HepG2 (cell line): ENCODE results near the gene LGALS3. TPM values are rescaled to one million over a fixed set of nuclear protein-coding genes. Genes with fewer than 3 reads are reported as not detected.

Experiments
- KDM5B ChIP-seq: sonication (generic); formaldehyde crosslinking; IDR thresholded peaks from 2 replicates; pipeline ENCODE4 v1.4.0; 2020; ENCODE audit warnings: missing genetic modification reagents, mild to moderate bottlenecking, borderline replicate concordance
- RNF219 ChIP-seq: sonication (generic); formaldehyde crosslinking; IDR thresholded peaks from 2 replicates; pipeline ENCODE4 v1.5.0; 2020; ENCODE audit warnings: mild to moderate bottlenecking, missing genetic modification reagents
- TSC22D2 ChIP-seq: sonication (generic); formaldehyde crosslinking; IDR thresholded peaks from 2 replicates; pipeline ENCODE4 v1.5.1; 2020; ENCODE audit warnings: missing genetic modification reagents, mild to moderate bottlenecking, borderline replicate concordance
- polyA plus RNA-seq, 8 experiments: library from polyadenylated mRNA; depleted of rRNA in 3 of 8; stranded (reverse) in 7 of 8; unstranded in 1 of 8; fragments of >200 nt; fragmentation: Illumina TruSeq in 4 of 8; extraction: Trizol in 4 of 8; gene quantifications; 2 replicates each; pipeline versions ENCODE4 v1.2.1 to v1.2.3, GENCODE V29; 2011 to 2016; ENCODE audit warnings: low read depth in 4 of 8, missing spikeins in 1 of 8, mixed read lengths in 1 of 8; ENCODE audit not compliant: insufficient read depth in 1 of 8
- total RNA-seq, 5 experiments: library from RNA; depleted of rRNA; stranded (reverse); fragments of >200 nt; fragmentation: Illumina TruSeq; extraction: Trizol; gene quantifications; 2 replicates each; pipeline ENCODE4 v1.2.3, GENCODE V29; 2016; ENCODE audit warnings: low read depth in 1 of 5
- TF ChIP-seq, protein P1 (sequence below): sonication (generic); formaldehyde crosslinking; IDR thresholded peaks from 2 replicates; pipeline ENCODE4 v1.4.0; 2020; ENCODE audit warnings: missing genetic modification reagents
- TF ChIP-seq, protein P2 (sequence below): sonication (generic); formaldehyde crosslinking; IDR thresholded peaks from 2 replicates; pipeline ENCODE4 v1.4.0; 2020; ENCODE audit warnings: mild to moderate bottlenecking, missing genetic modification reagents

Gene LGALS3
- total and polyA plus RNA-seq, 2 of the 13 experiments (the other 11 are each of a cell fraction or from before 2014, with no cell fraction given): 5.0 to 97.4 TPM

DNA sequence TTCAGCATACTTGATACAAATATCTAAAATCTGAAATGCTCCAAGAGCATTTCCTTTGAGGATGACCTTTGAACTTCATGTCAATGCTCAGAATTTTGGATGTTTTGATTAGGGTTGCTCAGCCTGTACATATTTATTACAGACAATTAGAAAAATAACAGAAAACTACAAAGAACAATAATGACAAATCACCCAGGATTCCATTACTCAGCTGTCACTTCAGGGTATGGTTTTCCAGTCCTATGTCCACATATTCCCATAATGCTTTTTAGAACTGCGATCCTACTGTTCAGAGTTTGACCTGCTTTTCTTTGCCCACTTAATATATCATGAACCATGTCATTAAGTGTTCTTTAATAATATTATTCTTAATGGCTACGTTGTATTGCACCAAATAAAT, 51.0 kb downstream of the LGALS3 start (continued):
- TF ChIP-seq, protein P1, sequence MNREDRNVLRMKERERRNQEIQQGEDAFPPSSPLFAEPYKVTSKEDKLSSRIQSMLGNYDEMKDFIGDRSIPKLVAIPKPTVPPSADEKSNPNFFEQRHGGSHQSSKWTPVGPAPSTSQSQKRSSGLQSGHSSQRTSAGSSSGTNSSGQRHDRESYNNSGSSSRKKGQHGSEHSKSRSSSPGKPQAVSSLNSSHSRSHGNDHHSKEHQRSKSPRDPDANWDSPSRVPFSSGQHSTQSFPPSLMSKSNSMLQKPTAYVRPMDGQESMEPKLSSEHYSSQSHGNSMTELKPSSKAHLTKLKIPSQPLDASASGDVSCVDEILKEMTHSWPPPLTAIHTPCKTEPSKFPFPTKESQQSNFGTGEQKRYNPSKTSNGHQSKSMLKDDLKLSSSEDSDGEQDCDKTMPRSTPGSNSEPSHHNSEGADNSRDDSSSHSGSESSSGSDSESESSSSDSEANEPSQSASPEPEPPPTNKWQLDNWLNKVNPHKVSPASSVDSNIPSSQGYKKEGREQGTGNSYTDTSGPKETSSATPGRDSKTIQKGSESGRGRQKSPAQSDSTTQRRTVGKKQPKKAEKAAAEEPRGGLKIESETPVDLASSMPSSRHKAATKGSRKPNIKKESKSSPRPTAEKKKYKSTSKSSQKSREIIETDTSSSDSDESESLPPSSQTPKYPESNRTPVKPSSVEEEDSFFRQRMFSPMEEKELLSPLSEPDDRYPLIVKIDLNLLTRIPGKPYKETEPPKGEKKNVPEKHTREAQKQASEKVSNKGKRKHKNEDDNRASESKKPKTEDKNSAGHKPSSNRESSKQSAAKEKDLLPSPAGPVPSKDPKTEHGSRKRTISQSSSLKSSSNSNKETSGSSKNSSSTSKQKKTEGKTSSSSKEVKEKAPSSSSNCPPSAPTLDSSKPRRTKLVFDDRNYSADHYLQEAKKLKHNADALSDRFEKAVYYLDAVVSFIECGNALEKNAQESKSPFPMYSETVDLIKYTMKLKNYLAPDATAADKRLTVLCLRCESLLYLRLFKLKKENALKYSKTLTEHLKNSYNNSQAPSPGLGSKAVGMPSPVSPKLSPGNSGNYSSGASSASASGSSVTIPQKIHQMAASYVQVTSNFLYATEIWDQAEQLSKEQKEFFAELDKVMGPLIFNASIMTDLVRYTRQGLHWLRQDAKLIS: no peak
- TF ChIP-seq, protein P2, sequence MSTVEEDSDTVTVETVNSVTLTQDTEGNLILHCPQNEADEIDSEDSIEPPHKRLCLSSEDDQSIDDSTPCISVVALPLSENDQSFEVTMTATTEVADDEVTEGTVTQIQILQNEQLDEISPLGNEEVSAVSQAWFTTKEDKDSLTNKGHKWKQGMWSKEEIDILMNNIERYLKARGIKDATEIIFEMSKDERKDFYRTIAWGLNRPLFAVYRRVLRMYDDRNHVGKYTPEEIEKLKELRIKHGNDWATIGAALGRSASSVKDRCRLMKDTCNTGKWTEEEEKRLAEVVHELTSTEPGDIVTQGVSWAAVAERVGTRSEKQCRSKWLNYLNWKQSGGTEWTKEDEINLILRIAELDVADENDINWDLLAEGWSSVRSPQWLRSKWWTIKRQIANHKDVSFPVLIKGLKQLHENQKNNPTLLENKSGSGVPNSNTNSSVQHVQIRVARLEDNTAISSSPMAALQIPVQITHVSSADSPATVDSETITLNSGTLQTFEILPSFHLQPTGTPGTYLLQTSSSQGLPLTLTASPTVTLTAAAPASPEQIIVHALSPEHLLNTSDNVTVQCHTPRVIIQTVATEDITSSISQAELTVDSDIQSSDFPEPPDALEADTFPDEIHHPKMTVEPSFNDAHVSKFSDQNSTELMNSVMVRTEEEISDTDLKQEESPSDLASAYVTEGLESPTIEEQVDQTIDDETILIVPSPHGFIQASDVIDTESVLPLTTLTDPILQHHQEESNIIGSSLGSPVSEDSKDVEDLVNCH: no peak
- TF ChIP-seq TSC22D2 (no peak), RNF219 (CRISPR knock-in tag) (no peak), KDM5B (CRISPR knock-in tag) (no peak)
